GM23338 (cell line): ENCODE results near the gene FREY1. TPM values are rescaled to one million over a fixed set of nuclear protein-coding genes. Genes with fewer than 3 reads are reported as not detected.

Experiments used
- ATAC-seq: fragments of 200-7000 bp; cut with Tn5 transposase; 3 replicates; pipeline ENCODE4 v1.9.1; 2020
- DNase-seq: peaks from one replicate; pipeline ENCODE4 v3.0.0-alpha.2; 2015; ENCODE audit warnings: low spot score
- H2AFZ ChIP-seq: fragments of 200-600 bp; sonication (generic); 2 replicates; pipeline ENCODE4 v1.8.0; 2016; ENCODE audit warnings: antibody characterized with exemption, mild to moderate bottlenecking, moderate library complexity
- H3F3A ChIP-seq: fragments of 200-600 bp; sonication (generic); replicated peaks from 2 replicates; pipeline ENCODE4 v1.8.0; 2017; ENCODE audit warnings: antibody characterized with exemption, mixed run types, low read depth
- H3K27ac ChIP-seq: fragments of 200-600 bp; sonication (generic); 2 replicates; pipeline ENCODE4 v1.6.1; 2016; ENCODE audit warnings: low read depth
- H3K27me3 ChIP-seq: fragments of 200-600 bp; sonication (generic); 2 replicates; pipeline ENCODE4 v1.8.0; 2016; ENCODE audit warnings: mild to moderate bottlenecking, mixed run types, moderate library complexity; ENCODE audit not compliant: insufficient read depth
- H3K36me3 ChIP-seq: fragments of 200-600 bp; sonication (generic); 2 replicates; pipeline ENCODE4 v1.8.0; 2016; ENCODE audit warnings: mild to moderate bottlenecking; ENCODE audit not compliant: insufficient read depth
- H3K4me1 ChIP-seq: fragments of 200-600 bp; sonication (generic); 2 replicates; pipeline ENCODE4 v1.8.0; 2016; ENCODE audit warnings: mild to moderate bottlenecking, moderate library complexity; ENCODE audit not compliant: insufficient read depth
- H3K4me2 ChIP-seq: fragments of 200-600 bp; sonication (generic); 2 replicates; pipeline ENCODE4 v1.7.1; 2017; ENCODE audit warnings: mixed run types
- H3K4me3 ChIP-seq: fragments of 200-600 bp; sonication (generic); 2 replicates; pipeline ENCODE4 v1.6.1; 2016; ENCODE audit warnings: mixed run types
- H3K79me2 ChIP-seq: fragments of 200-600 bp; sonication (generic); replicated peaks from 2 replicates; pipeline ENCODE4 v1.8.0; 2017; ENCODE audit warnings: mild to moderate bottlenecking; ENCODE audit not compliant: insufficient read depth
- H3K9me2 ChIP-seq: fragments of 200-600 bp; sonication (generic); 2 replicates; pipeline ENCODE4 v1.8.0; 2017; ENCODE audit not compliant: insufficient read depth
- H4K20me1 ChIP-seq: fragments of 200-600 bp; sonication (generic); replicated peaks from 2 replicates; pipeline ENCODE4 v1.8.0; 2017; ENCODE audit warnings: mild to moderate bottlenecking; ENCODE audit not compliant: insufficient read depth
- H3K27ac Mint-ChIP-seq: 2 replicates; pipeline ENCODE4 v1.8.0; 2020; ENCODE audit warnings: inconsistent platforms, mild to moderate bottlenecking, moderate library complexity, mixed read lengths
- H3K27me3 Mint-ChIP-seq: 3 replicates; pipeline ENCODE4 v1.8.0; 2022; ENCODE audit warnings: low read depth, mild to moderate bottlenecking, moderate library complexity, mixed read lengths, inconsistent platforms; ENCODE audit not compliant: insufficient read depth, poor library complexity
- H3K36me3 Mint-ChIP-seq: 3 replicates; pipeline ENCODE4 v1.8.0; 2021; ENCODE audit warnings: low read depth, mild to moderate bottlenecking, inconsistent platforms, moderate library complexity, mixed read lengths
- H3K4me1 Mint-ChIP-seq: 3 replicates; pipeline ENCODE4 v1.8.0; 2020; ENCODE audit warnings: mild to moderate bottlenecking, inconsistent platforms, mixed read lengths
- H3K4me3 Mint-ChIP-seq: 3 replicates; pipeline ENCODE4 v1.8.0; 2021; ENCODE audit warnings: moderate library complexity, mild to moderate bottlenecking, inconsistent platforms, mixed read lengths
- H3K9me3 Mint-ChIP-seq: 3 replicates; pipeline ENCODE4 v1.8.0; 2020; ENCODE audit warnings: moderate library complexity, mild to moderate bottlenecking, inconsistent platforms, mixed read lengths
- EZH2 ChIP-seq: fragments of 200-600 bp; sonication (generic); IDR thresholded peaks from one replicate; pipeline ENCODE4 v1.8.0; 2017; ENCODE audit warnings: antibody characterized with exemption, mild to moderate bottlenecking, low read depth; ENCODE audit not compliant: unreplicated experiment
- NANOG ChIP-seq: IDR thresholded peaks from 2 replicates; pipeline ENCODE4 v1.6.1; 2016; ENCODE audit warnings: antibody characterized with exemption, borderline replicate concordance
- POLR2AphosphoS5 ChIP-seq: IDR thresholded peaks from 2 replicates; pipeline ENCODE4 v1.6.1; 2016; ENCODE audit warnings: antibody characterized with exemption, low read depth
- ZNF114 ChIP-seq: fragments of 250-450 bp; sonication (Bioruptor Pico); IDR thresholded peaks from 2 replicates; pipeline ENCODE4 v1.5.0; 2020; ENCODE audit warnings: mild to moderate bottlenecking, moderate library complexity
- ZNF331 ChIP-seq: fragments of 250-450 bp; sonication (Bioruptor Pico); IDR thresholded peaks from 2 replicates; pipeline ENCODE4 v1.5.0; 2020; ENCODE audit warnings: low read depth, mild to moderate bottlenecking, moderate library complexity
- polyA plus RNA-seq: library from polyadenylated mRNA; unstranded; fragments of >200 nt; fragmentation: Nextera tagmentation; extraction: Ambion mirVana; gene quantifications from 2 replicates; pipeline ENCODE4 v1.2.1, GENCODE V29; 2016
- total RNA-seq: library from RNA; depleted of rRNA; stranded (reverse); fragments of >200 nt; shearing (Covaris generic); gene quantifications from 2 replicates; pipeline ENCODE4 v1.2.3, GENCODE V29; 2014
- TF ChIP-seq, protein P1 (sequence below): fragments of 250-450 bp; sonication (Bioruptor Pico); IDR thresholded peaks from 2 replicates; pipeline ENCODE4 v1.5.0; 2020; ENCODE audit warnings: mild to moderate bottlenecking, moderate library complexity
- TF ChIP-seq, protein P2 (sequence below): IDR thresholded peaks from 2 replicates; pipeline ENCODE4 v1.6.1; 2016; ENCODE audit warnings: antibody characterized with exemption

FREY1 gene
- total and polyA plus RNA-seq, 2 experiments from 2014 or later = 1.1 TPM; not detected in 1

DNA sequence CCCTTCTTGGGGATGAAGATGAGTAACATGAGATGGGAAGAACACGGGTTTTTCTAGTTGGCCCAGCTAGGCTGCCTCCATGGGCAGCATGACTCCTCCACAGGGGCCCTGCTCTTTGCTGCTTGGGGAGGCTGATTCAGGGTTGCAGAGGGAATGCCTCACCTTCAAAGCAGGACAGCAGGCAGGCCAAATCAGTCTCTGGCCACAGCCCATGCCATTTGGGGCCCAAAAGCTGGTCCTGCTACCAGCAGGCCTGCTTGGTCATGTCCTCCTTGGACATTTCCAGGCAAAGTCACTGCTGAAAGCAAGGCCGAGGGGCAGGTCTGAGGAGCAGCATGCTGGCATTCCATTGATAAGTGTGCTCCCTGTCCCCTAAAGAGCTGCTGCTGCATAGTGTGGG is 35.4 kb downstream of the FREY1 start:
- no peaks in the 10 kb centered on the region for H3K9me2 ChIP-seq
- Mint-ChIP-seq H3K27me3 (peaks cover 1% of the 10 kb centered on the region), H3K9me3 (no peaks in the 10 kb centered on the region), H3K36me3 (peaks cover 11% of the 10 kb centered on the region; the same call in 2 of the 3 replicates), H3K27ac (no peak overlapping the region), H3K4me1 (peaks cover 23% of the 10 kb centered on the region), H3K4me3 (no peak overlapping the region)
- peaks cover 4% of the 10 kb centered on the region; the same call in 1 of the 2 replicates for H3F3A ChIP-seq
- no peaks in the 10 kb centered on the region; the same call in 1 of the 2 replicates for H3K36me3 ChIP-seq
- H3K27me3 ChIP-seq = no peaks in the 10 kb centered on the region
- no peak overlapping the region for H3K27ac ChIP-seq
- H2AFZ ChIP-seq = no peak overlapping the region
- no peak overlapping the region for H3K4me3 ChIP-seq
- peaks cover 18% of the 10 kb centered on the region for H3K4me1 ChIP-seq
- no peak overlapping the region for H3K4me2 ChIP-seq
- no peaks in the 10 kb centered on the region for H4K20me1 ChIP-seq
- TF ChIP-seq EZH2 = no peak
- ATAC-seq (no peak), DNase-seq (no peak)
- H3K79me2 ChIP-seq = no peaks in the 10 kb centered on the region

DNA sequence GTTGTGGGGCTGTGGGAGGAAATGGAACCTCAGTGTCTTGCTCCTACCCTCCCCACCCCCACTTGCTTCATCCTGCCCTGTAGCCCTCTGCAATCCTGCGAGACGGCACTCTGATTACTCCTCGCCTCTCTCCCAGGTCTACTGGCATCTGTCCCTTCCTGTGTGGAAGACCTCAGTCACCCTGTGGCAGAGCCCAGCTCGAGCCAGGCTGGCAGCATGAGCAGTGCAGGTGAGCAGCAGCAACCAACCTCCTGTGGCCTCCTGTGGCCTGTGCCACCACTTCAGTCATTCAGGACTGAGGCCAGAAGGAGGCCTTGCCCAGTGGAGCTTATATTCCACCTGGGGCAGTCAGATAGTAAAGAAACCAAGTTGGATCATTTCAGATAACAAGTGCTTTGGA is 36.4 kb downstream of the FREY1 start:
- peaks cover 1% of the 10 kb centered on the region for H3K27me3 Mint-ChIP-seq
- H3K4me1 ChIP-seq = peaks cover 8% of the 10 kb centered on the region
- H2AFZ ChIP-seq = no peak overlapping the region
- peaks cover 4% of the 10 kb centered on the region; the same call in 1 of the 2 replicates for H3F3A ChIP-seq
- TF ChIP-seq ZNF114 (CRISPR knock-in tag) (no peak), POLR2AphosphoS5 (no peak), NANOG (no peak), ZNF331 (CRISPR knock-in tag) (no peak), EZH2 (no peak)
- TF ChIP-seq, protein P1, sequence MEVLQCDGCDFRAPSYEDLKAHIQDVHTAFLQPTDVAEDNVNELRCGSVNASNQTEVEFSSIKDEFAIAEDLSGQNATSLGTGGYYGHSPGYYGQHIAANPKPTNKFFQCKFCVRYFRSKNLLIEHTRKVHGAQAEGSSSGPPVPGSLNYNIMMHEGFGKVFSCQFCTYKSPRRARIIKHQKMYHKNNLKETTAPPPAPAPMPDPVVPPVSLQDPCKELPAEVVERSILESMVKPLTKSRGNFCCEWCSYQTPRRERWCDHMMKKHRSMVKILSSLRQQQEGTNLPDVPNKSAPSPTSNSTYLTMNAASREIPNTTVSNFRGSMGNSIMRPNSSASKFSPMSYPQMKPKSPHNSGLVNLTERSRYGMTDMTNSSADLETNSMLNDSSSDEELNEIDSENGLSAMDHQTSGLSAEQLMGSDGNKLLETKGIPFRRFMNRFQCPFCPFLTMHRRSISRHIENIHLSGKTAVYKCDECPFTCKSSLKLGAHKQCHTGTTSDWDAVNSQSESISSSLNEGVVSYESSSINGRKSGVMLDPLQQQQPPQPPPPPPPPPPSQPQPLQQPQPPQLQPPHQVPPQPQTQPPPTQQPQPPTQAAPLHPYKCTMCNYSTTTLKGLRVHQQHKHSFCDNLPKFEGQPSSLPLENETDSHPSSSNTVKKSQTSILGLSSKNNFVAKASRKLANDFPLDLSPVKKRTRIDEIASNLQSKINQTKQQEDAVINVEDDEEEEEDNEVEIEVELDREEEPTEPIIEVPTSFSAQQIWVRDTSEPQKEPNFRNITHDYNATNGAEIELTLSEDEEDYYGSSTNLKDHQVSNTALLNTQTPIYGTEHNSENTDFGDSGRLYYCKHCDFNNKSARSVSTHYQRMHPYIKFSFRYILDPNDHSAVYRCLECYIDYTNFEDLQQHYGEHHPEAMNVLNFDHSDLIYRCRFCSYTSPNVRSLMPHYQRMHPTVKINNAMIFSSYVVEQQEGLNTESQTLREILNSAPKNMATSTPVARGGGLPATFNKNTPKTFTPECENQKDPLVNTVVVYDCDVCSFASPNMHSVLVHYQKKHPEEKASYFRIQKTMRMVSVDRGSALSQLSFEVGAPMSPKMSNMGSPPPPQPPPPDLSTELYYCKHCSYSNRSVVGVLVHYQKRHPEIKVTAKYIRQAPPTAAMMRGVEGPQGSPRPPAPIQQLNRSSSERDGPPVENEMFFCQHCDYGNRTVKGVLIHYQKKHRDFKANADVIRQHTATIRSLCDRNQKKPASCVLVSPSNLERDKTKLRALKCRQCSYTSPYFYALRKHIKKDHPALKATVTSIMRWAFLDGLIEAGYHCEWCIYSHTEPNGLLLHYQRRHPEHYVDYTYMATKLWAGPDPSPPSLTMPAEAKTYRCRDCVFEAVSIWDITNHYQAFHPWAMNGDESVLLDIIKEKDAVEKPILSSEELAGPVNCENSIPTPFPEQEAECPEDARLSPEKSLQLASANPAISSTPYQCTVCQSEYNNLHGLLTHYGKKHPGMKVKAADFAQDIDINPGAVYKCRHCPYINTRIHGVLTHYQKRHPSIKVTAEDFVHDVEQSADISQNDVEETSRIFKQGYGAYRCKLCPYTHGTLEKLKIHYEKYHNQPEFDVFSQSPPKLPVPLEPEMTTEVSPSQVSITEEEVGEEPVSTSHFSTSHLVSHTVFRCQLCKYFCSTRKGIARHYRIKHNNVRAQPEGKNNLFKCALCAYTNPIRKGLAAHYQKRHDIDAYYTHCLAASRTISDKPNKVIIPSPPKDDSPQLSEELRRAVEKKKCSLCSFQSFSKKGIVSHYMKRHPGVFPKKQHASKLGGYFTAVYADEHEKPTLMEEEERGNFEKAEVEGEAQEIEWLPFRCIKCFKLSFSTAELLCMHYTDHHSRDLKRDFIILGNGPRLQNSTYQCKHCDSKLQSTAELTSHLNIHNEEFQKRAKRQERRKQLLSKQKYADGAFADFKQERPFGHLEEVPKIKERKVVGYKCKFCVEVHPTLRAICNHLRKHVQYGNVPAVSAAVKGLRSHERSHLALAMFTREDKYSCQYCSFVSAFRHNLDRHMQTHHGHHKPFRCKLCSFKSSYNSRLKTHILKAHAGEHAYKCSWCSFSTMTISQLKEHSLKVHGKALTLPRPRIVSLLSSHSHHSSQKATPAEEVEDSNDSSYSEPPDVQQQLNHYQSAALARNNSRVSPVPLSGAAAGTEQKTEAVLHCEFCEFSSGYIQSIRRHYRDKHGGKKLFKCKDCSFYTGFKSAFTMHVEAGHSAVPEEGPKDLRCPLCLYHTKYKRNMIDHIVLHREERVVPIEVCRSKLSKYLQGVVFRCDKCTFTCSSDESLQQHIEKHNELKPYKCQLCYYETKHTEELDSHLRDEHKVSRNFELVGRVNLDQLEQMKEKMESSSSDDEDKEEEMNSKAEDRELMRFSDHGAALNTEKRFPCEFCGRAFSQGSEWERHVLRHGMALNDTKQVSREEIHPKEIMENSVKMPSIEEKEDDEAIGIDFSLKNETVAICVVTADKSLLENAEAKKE = no peak
- TF ChIP-seq, protein P2, sequence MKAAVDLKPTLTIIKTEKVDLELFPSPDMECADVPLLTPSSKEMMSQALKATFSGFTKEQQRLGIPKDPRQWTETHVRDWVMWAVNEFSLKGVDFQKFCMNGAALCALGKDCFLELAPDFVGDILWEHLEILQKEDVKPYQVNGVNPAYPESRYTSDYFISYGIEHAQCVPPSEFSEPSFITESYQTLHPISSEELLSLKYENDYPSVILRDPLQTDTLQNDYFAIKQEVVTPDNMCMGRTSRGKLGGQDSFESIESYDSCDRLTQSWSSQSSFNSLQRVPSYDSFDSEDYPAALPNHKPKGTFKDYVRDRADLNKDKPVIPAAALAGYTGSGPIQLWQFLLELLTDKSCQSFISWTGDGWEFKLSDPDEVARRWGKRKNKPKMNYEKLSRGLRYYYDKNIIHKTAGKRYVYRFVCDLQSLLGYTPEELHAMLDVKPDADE = no peak
- H3K27me3 ChIP-seq = no peaks in the 10 kb centered on the region
- no peaks in the 10 kb centered on the region; the same call in 1 of the 2 replicates for H3K36me3 ChIP-seq
- H3K4me1 Mint-ChIP-seq = peaks cover 14% of the 10 kb centered on the region
- DNase-seq (no peak), ATAC-seq (no peak)
- H3K36me3 Mint-ChIP-seq = peaks cover 11% of the 10 kb centered on the region; the same call in 2 of the 3 replicates
- no peaks in the 10 kb centered on the region for H3K79me2 ChIP-seq
- H3K4me2 ChIP-seq = no peak overlapping the region
- H3K4me3 Mint-ChIP-seq = no peak overlapping the region
- no peak overlapping the region for H3K4me3 ChIP-seq
- H3K27ac ChIP-seq = no peak overlapping the region
- H3K9me3 Mint-ChIP-seq = no peaks in the 10 kb centered on the region
- no peak overlapping the region for H3K27ac Mint-ChIP-seq
- no peaks in the 10 kb centered on the region for H4K20me1 ChIP-seq
- H3K9me2 ChIP-seq = no peaks in the 10 kb centered on the region
